ENCODE data around the gene NFASC. TPM values are rescaled to one million over a fixed set of nuclear protein-coding genes. Genes with fewer than 3 reads are reported as not detected.

The NFASC gene
- total RNA-seq, 1 donor from 2014 or later, result 29.6 TPM

DNA sequence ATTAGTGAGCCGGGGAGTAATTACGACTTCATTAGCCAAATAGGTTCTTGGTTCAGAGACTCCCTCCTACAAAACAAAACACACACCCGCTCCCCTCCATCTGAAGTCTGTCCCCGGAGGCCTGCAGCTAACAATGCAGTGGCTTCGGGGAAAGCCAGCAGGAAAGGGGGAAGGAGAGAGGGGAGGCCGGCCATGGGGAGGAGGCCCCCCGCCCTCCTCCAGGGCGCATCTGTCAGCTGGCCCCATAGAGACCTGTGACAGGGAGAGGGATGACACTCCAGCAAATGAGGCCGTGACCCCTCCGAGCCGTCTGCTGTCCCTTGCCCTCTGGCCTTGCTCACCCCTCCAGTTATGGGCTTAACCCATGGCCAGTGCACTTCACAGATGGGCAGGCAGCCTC is 160.2 kb downstream of the NFASC start:
- no peaks in the 10 kb centered on the region for H4K20me1 ChIP-seq (ENCODE audit: insufficient read depth, low read length)
- no peak overlapping the region for H3K27ac ChIP-seq (ENCODE audit: low read depth, low read length)
- TF ChIP-seq, protein P1, sequence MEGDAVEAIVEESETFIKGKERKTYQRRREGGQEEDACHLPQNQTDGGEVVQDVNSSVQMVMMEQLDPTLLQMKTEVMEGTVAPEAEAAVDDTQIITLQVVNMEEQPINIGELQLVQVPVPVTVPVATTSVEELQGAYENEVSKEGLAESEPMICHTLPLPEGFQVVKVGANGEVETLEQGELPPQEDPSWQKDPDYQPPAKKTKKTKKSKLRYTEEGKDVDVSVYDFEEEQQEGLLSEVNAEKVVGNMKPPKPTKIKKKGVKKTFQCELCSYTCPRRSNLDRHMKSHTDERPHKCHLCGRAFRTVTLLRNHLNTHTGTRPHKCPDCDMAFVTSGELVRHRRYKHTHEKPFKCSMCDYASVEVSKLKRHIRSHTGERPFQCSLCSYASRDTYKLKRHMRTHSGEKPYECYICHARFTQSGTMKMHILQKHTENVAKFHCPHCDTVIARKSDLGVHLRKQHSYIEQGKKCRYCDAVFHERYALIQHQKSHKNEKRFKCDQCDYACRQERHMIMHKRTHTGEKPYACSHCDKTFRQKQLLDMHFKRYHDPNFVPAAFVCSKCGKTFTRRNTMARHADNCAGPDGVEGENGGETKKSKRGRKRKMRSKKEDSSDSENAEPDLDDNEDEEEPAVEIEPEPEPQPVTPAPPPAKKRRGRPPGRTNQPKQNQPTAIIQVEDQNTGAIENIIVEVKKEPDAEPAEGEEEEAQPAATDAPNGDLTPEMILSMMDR (IDR thresholded peaks at IDR 0.05; ENCODE audit: insufficient read depth, low read depth, low read length), result no peak
- no peak for TF ChIP-seq EZH2 (IDR thresholded peaks at IDR 0.05; ENCODE audit: insufficient read depth, low read length)
- no peaks in the 10 kb centered on the region for H3K36me3 ChIP-seq (ENCODE audit: insufficient read depth, low read length)
- Mint-ChIP-seq H3K4me1 (ENCODE audit: low read depth, unreplicated experiment) (no peaks in the 10 kb centered on the region), H3K27me3 (ENCODE audit: low read depth, unreplicated experiment) (peaks cover 84% of the 10 kb centered on the region), H3K36me3 (ENCODE audit: low read depth, unreplicated experiment) (peaks cover 3% of the 10 kb centered on the region), H3K9me3 (ENCODE audit: unreplicated experiment) (peaks cover 3% of the 10 kb centered on the region), H3K4me3 (ENCODE audit: unreplicated experiment) (no peak overlapping the region), H3K27ac (ENCODE audit: unreplicated experiment) (no peak overlapping the region)
- no peak overlapping the region for H3K4me3 ChIP-seq (ENCODE audit: insufficient read depth, low read depth, low read length)
- no peak overlapping the region for H3K9ac ChIP-seq (ENCODE audit: low read length)
- FAIRE-seq, result no peak
- no peak for DNase-seq (ENCODE audit: low read depth)
- no peak overlapping the region for H3K4me2 ChIP-seq (ENCODE audit: low read length)
- H2AFZ ChIP-seq (ENCODE audit: low read depth, low read length), result no peak overlapping the region
- H3K4me1 ChIP-seq (ENCODE audit: insufficient read depth, low read length), result no peaks in the 10 kb centered on the region
- no peaks in the 10 kb centered on the region for H3K79me2 ChIP-seq (ENCODE audit: insufficient read depth, low read length)
- no peaks in the 10 kb centered on the region for H3K9me3 ChIP-seq (ENCODE audit: insufficient read depth, low read depth, low read length)
- peaks cover 37% of the 10 kb centered on the region for H3K27me3 ChIP-seq (ENCODE audit: insufficient read depth, low read length)

DNA sequence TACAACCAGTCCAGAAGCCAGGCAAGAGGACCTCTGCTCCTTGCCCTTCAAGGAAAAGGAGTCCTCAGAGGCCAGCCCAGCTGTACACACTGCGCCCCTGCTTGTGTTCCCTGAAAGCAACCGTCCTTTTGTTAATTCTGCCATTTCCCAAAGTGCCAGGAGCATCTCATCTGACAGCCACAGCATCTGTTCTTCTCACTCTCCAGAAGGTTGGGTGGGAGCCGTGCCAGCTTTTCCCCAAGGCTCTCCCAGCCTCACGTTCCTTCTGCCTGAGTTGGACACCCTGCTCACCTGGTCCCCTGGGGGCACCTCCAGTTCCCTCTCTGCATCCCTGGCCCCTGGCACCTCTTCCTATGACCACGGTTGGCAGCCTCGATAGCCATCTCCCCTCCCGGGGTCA is 161.8 kb downstream of the NFASC start:
- Mint-ChIP-seq H3K27me3 (ENCODE audit: low read depth, unreplicated experiment) (peaks cover 86% of the 10 kb centered on the region), H3K27ac (ENCODE audit: unreplicated experiment) (no peak overlapping the region), H3K4me3 (ENCODE audit: unreplicated experiment) (no peak overlapping the region), H3K4me1 (ENCODE audit: low read depth, unreplicated experiment) (no peaks in the 10 kb centered on the region), H3K9me3 (ENCODE audit: unreplicated experiment) (peaks cover 10% of the 10 kb centered on the region), H3K36me3 (ENCODE audit: low read depth, unreplicated experiment) (peaks cover 8% of the 10 kb centered on the region)
- H4K20me1 ChIP-seq (ENCODE audit: insufficient read depth, low read length), result no peaks in the 10 kb centered on the region
- H3K36me3 ChIP-seq (ENCODE audit: insufficient read depth, low read length), result no peaks in the 10 kb centered on the region
- H3K27ac ChIP-seq (ENCODE audit: low read depth, low read length), result no peak overlapping the region
- no peaks in the 10 kb centered on the region for H3K79me2 ChIP-seq (ENCODE audit: insufficient read depth, low read length)
- TF ChIP-seq, protein P1 (IDR thresholded peaks at IDR 0.05; ENCODE audit: insufficient read depth, low read depth, low read length), result no peak
- TF ChIP-seq EZH2 (IDR thresholded peaks at IDR 0.05; ENCODE audit: insufficient read depth, low read length), result no peak
- H3K4me1 ChIP-seq (ENCODE audit: insufficient read depth, low read length), result no peaks in the 10 kb centered on the region
- no peak overlapping the region for H2AFZ ChIP-seq (ENCODE audit: low read depth, low read length)
- DNase-seq (ENCODE audit: low read depth) (no peak), FAIRE-seq (no peak)
- H3K9me3 ChIP-seq (ENCODE audit: insufficient read depth, low read depth, low read length), result no peaks in the 10 kb centered on the region
- no peak overlapping the region for H3K4me3 ChIP-seq (ENCODE audit: insufficient read depth, low read depth, low read length)
- peaks cover 40% of the 10 kb centered on the region for H3K27me3 ChIP-seq (ENCODE audit: insufficient read depth, low read length)
- H3K4me2 ChIP-seq (ENCODE audit: low read length), result no peak overlapping the region
- H3K9ac ChIP-seq (ENCODE audit: low read length), result no peak overlapping the region

DNA sequence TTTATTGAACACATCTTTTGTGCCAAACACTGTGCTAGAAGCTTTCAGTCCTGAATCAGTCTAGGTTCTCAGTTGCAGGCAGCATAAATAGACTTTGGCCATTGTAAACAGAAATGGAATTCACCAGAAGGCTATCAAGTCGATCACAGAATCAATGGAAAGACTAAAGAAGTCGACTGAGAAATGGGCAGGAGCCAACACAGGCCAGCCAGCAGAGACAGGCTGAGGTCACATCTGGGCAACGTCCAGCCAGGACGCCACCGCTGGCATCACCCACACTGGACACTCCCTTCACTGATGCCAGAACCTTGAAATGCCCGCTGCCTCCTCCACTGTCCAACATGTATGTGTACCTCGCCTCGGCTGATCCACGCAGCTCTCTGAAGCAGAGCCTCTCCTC is 166.9 kb downstream of the NFASC start:
- no peaks in the 10 kb centered on the region for H3K4me1 ChIP-seq (ENCODE audit: insufficient read depth, low read length)
- no peaks in the 10 kb centered on the region for H3K79me2 ChIP-seq (ENCODE audit: insufficient read depth, low read length)
- no peak overlapping the region for H3K4me3 Mint-ChIP-seq (ENCODE audit: unreplicated experiment)
- FAIRE-seq (no peak), DNase-seq (ENCODE audit: low read depth) (no peak)
- peaks cover 5% of the 10 kb centered on the region for H3K36me3 Mint-ChIP-seq (ENCODE audit: low read depth, unreplicated experiment)
- H3K9me3 ChIP-seq (ENCODE audit: insufficient read depth, low read depth, low read length), result no peaks in the 10 kb centered on the region
- H3K27me3 Mint-ChIP-seq (ENCODE audit: low read depth, unreplicated experiment), result peaks cover 85% of the 10 kb centered on the region
- H3K4me1 Mint-ChIP-seq (ENCODE audit: low read depth, unreplicated experiment), result no peaks in the 10 kb centered on the region
- peaks cover 10% of the 10 kb centered on the region for H3K9me3 Mint-ChIP-seq (ENCODE audit: unreplicated experiment)
- TF ChIP-seq, protein P1 (IDR thresholded peaks at IDR 0.05; ENCODE audit: insufficient read depth, low read depth, low read length), result no peak
- TF ChIP-seq EZH2 (IDR thresholded peaks at IDR 0.05; ENCODE audit: insufficient read depth, low read length), result no peak
- H4K20me1 ChIP-seq (ENCODE audit: insufficient read depth, low read length), result no peaks in the 10 kb centered on the region
- H3K27me3 ChIP-seq (ENCODE audit: insufficient read depth, low read length), result peaks cover 43% of the 10 kb centered on the region
- no peak overlapping the region for H3K4me2 ChIP-seq (ENCODE audit: low read length)
- H3K27ac Mint-ChIP-seq (ENCODE audit: unreplicated experiment), result no peak overlapping the region
- H3K9ac ChIP-seq (ENCODE audit: low read length), result no peak overlapping the region
- H2AFZ ChIP-seq (ENCODE audit: low read depth, low read length), result no peak overlapping the region
- H3K4me3 ChIP-seq (ENCODE audit: insufficient read depth, low read depth, low read length), result no peak overlapping the region
- no peak overlapping the region for H3K27ac ChIP-seq (ENCODE audit: low read depth, low read length)
- H3K36me3 ChIP-seq (ENCODE audit: insufficient read depth, low read length), result no peaks in the 10 kb centered on the region

All from astrocyte (in vitro differentiated cells and primary cell).